Caco-2 (cell line): ENCODE results near the gene CDC123. TPM values are rescaled to one million over a fixed set of nuclear protein-coding genes. Genes with fewer than 3 reads are reported as not detected.

Experiments
- BruUV-seq: library from RNA; stranded (reverse); fragments of 400-500 nt; replicated peaks from 2 replicates; lab custom pipeline; 2021; lab: Mats Ljungman, UMichigan
- CTCF ChIA-PET: fragments of 300-600 bp; sonication (Branson Sonifier 250); formaldehyde crosslinking; loops from one replicate; lab custom pipeline; 2022; ENCODE audit warnings: antibody characterized with exemption; lab: Charles Lee
- POLR2A ChIA-PET: fragments of 300-600 bp; sonication (Branson Sonifier 250); formaldehyde crosslinking; loops from one replicate; lab custom pipeline; 2022; ENCODE audit warnings: antibody characterized with exemption; lab: Charles Lee
- DNase-seq, 2 experiments: peaks; one replicate each; pipeline versions ENCODE4 v3.0.0 to v3.0.0-alpha.2; 2020 to 2022
- H3K27me3 ChIP-seq: replicated peaks from 2 replicates; pipeline ENCODE4 v1.6.0; 2011; ENCODE audit warnings: low read length; ENCODE audit not compliant: control insufficient read depth, insufficient read depth
- H3K36me3 ChIP-seq: 2 replicates; pipeline ENCODE4 v1.5.1; 2011; ENCODE audit warnings: low read length; ENCODE audit not compliant: control insufficient read depth, insufficient read depth
- H3K4me1 ChIP-seq: fragments of 250-450 bp; sonication (Bioruptor Pico); 2 replicates; pipeline ENCODE4 v1.5.1; 2020; ENCODE audit warnings: mild to moderate bottlenecking
- H3K4me3 ChIP-seq: 2 replicates; pipeline ENCODE4 v1.5.1; 2011; ENCODE audit warnings: low read depth, mild to moderate bottlenecking, control low read depth, low read length
- H3K9me3 ChIP-seq: fragments of 250-450 bp; sonication (Bioruptor Pico); 2 replicates; pipeline ENCODE4 v1.5.1; 2020; ENCODE audit warnings: mild to moderate bottlenecking, moderate library complexity
- H3K27ac Mint-ChIP-seq: one replicate; pipeline ENCODE4 v1.8.0; 2022; ENCODE audit warnings: mixed read lengths; ENCODE audit not compliant: unreplicated experiment
- H3K27me3 Mint-ChIP-seq: one replicate; pipeline ENCODE4 v1.8.0; 2022; ENCODE audit warnings: mixed read lengths; ENCODE audit not compliant: insufficient read depth, unreplicated experiment
- H3K36me3 Mint-ChIP-seq: one replicate; pipeline ENCODE4 v1.8.0; 2022; ENCODE audit warnings: mild to moderate bottlenecking, mixed read lengths; ENCODE audit not compliant: insufficient read depth, unreplicated experiment
- H3K4me1 Mint-ChIP-seq: one replicate; pipeline ENCODE4 v1.8.0; 2022; ENCODE audit warnings: low read depth, mixed read lengths; ENCODE audit not compliant: unreplicated experiment
- H3K4me3 Mint-ChIP-seq: one replicate; pipeline ENCODE4 v1.8.0; 2022; ENCODE audit warnings: mild to moderate bottlenecking, moderate library complexity, mixed read lengths; ENCODE audit not compliant: unreplicated experiment
- H3K9me3 Mint-ChIP-seq: one replicate; pipeline ENCODE4 v1.8.0; 2022; ENCODE audit warnings: mixed read lengths; ENCODE audit not compliant: unreplicated experiment
- intact Hi-C: fragments of 100-400 bp; cut with micrococcal nuclease; formaldehyde crosslinking; loops from one replicate; pipeline ENCODE4 v1.10.0; 2022; ENCODE audit not compliant: unreplicated experiment
- total RNA-seq: library from RNA; stranded (reverse); gene quantifications from 2 replicates; pipeline ENCODE4 v1.2.3, GENCODE V29; 2022
- TF ChIP-seq, protein P1 (sequence below), 2 experiments: fragments of 200-600 bp in 1 of 2; IDR thresholded peaks; 1 replicate in 1 of 2; 2 replicates in 1 of 2; pipeline versions ENCODE4 v1.5.1 to v1.8.0; 2011 to 2022; ENCODE audit warnings: antibody characterized with exemption in 1 of 2, control low read depth in 1 of 2, inconsistent platforms in 1 of 2, low read depth in 1 of 2, low read length in 1 of 2, mild to moderate bottlenecking in 1 of 2, moderate library complexity in 1 of 2; ENCODE audit not compliant: insufficient read depth in 1 of 2, severe bottlenecking in 1 of 2, unreplicated experiment in 1 of 2

The CDC123 gene
- total RNA-seq, 1 experiment from 2014 or later, result 190 TPM

DNA sequence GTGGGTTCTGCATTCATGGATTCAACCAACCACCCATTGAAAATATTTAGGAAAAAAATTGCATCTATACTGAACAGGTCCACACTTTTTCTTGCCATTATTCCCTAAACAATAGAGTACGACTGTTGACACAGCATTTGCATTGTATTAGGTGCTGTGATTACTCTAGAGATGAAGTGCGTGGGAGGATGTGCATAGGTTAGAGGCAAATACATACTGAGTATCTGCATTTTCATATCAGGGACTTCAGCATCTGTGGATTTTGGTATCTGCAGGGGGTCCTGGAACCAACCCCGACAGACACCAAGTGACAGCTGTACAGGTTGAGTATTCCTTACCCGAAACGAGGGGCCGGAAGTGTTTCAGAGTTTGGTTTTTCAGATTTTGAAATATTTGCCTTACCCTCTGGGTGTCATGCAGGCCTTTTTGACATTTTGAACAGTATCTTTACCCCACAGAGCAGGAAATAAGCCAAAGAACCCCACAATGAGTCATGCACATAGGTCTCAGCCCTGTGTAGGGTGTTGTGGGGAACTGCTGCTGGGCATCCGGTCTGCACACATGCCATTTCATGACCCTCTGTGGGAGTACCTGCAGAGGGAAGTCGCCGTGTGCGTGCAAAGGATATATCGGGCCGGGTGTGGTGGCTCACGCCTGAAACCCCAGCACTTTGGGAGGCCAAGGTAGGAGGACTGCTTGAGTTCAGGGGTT, 14.8 kb upstream of the CDC123 start:
- Mint-ChIP-seq H3K4me1 (no peaks in the 10 kb centered on the region), H3K4me3 (no peak overlapping the region), H3K27me3 (no peaks in the 10 kb centered on the region), H3K9me3 (no peaks in the 10 kb centered on the region), H3K36me3 (peaks cover 71% of the 10 kb centered on the region), H3K27ac (no peak overlapping the region)
- no TSS peak for BruUV-seq
- CTCF ChIA-PET, result interaction anchor here (1.2 kb wide), 1 partner anchor 139 kb away, joined by 4 read pairs; the partner anchor contains the start of gene UPF2
- Histone ChIP-seq H3K4me1 (no peaks in the 10 kb centered on the region), H3K36me3 (peaks cover 2% of the 10 kb centered on the region), H3K9me3 (no peaks in the 10 kb centered on the region), H3K4me3 (no peak overlapping the region), H3K27me3 (no peaks in the 10 kb centered on the region)
- intact Hi-C loops, result no loop called here
- no peak for DNase-seq
- POLR2A ChIA-PET, result interaction anchor here (0.7 kb wide), 1 partner anchor 1121 kb away, joined by 4 read pairs; no protein-coding TSS in a partner anchor
- TF ChIP-seq, protein P1, sequence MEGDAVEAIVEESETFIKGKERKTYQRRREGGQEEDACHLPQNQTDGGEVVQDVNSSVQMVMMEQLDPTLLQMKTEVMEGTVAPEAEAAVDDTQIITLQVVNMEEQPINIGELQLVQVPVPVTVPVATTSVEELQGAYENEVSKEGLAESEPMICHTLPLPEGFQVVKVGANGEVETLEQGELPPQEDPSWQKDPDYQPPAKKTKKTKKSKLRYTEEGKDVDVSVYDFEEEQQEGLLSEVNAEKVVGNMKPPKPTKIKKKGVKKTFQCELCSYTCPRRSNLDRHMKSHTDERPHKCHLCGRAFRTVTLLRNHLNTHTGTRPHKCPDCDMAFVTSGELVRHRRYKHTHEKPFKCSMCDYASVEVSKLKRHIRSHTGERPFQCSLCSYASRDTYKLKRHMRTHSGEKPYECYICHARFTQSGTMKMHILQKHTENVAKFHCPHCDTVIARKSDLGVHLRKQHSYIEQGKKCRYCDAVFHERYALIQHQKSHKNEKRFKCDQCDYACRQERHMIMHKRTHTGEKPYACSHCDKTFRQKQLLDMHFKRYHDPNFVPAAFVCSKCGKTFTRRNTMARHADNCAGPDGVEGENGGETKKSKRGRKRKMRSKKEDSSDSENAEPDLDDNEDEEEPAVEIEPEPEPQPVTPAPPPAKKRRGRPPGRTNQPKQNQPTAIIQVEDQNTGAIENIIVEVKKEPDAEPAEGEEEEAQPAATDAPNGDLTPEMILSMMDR (IDR thresholded peaks at IDR 0.05; ENCODE audit: insufficient read depth in 1 of 2, low read depth in 1 of 2, low read length in 1 of 2, severe bottlenecking in 1 of 2, unreplicated experiment in 1 of 2), result no peak

DNA sequence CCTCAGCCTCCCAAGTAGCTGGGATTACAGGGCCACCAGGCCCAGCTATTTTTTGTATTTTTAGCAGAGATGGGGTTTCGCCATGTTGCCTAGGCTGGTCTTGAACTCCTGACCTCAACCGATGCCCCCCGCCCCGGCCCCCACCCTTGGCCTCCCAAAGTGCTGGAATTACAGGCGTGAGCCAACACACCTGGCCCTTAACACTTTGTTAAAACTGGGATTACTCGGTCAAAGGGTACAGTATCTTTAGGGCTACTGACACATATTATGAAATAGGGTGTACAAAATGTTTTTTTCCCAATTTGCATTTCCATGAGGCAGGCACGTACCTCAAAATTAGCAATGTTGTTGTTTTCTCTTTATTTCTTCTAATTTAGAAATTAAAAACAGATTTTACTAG, 11.8 kb upstream of the CDC123 start:
- no peak for DNase-seq
- Histone ChIP-seq H3K36me3 (peaks cover 2% of the 10 kb centered on the region), H3K27me3 (no peaks in the 10 kb centered on the region), H3K9me3 (no peaks in the 10 kb centered on the region), H3K4me1 (no peaks in the 10 kb centered on the region), H3K4me3 (no peak overlapping the region)
- Mint-ChIP-seq H3K9me3 (no peaks in the 10 kb centered on the region), H3K4me3 (no peak overlapping the region), H3K4me1 (no peaks in the 10 kb centered on the region), H3K27me3 (no peaks in the 10 kb centered on the region), H3K27ac (no peak overlapping the region), H3K36me3 (peaks cover 73% of the 10 kb centered on the region)
- TF ChIP-seq, protein P1 (IDR thresholded peaks at IDR 0.05; ENCODE audit: insufficient read depth in 1 of 2, low read depth in 1 of 2, low read length in 1 of 2, severe bottlenecking in 1 of 2, unreplicated experiment in 1 of 2), result no peak
- ChIA-PET CTCF (no interaction called here), POLR2A (interaction anchor here (0.6 kb wide), 1 partner anchor 27 kb away, joined by 6 read pairs; no protein-coding TSS in a partner anchor)
- intact Hi-C loops, result no loop called here
- BruUV-seq, result no TSS peak

- Mint-ChIP-seq H3K4me1 (no peaks in the 10 kb centered on the region), H3K9me3 (no peaks in the 10 kb centered on the region), H3K4me3 (no peak overlapping the region), H3K36me3 (peaks cover 75% of the 10 kb centered on the region), H3K27ac (no peak overlapping the region), H3K27me3 (no peaks in the 10 kb centered on the region)
- CTCF ChIA-PET, result interaction anchor here (0.6 kb wide), 1 partner anchor 56 kb away, joined by 5 read pairs; no protein-coding TSS in a partner anchor
- Histone ChIP-seq H3K27me3 (no peaks in the 10 kb centered on the region), H3K9me3 (no peaks in the 10 kb centered on the region), H3K4me3 (no peak overlapping the region), H3K36me3 (no peaks in the 10 kb centered on the region), H3K4me1 (no peaks in the 10 kb centered on the region)
- POLR2A ChIA-PET, result interaction anchor here (1.7 kb wide), 1 partner anchor 10 kb away, joined by 3 read pairs; the partner anchor contains the start of gene CDC123
- no peak for DNase-seq
- no TSS peak for BruUV-seq
- TF ChIP-seq, protein P1 (IDR thresholded peaks at IDR 0.05; ENCODE audit: insufficient read depth in 1 of 2, low read depth in 1 of 2, low read length in 1 of 2, severe bottlenecking in 1 of 2, unreplicated experiment in 1 of 2), result no peak
- intact Hi-C loops, result no loop called here
Measured at GRCh38 chr10:12186323-12186722, 9.7 kb upstream of the CDC123 start.
